GM12891 (cell line): ENCODE results near the gene RHBDD1.
A peak's percentile ranks its signal among the peaks of the same experiment; 100 is the strongest.

ENCODE experiments used
- DNase-seq: peaks from one replicate; pipeline ENCODE4 v3.0.0; 2011; ENCODE audit warnings: low spot score; ENCODE audit not compliant: insufficient read length
- FAIRE-seq: peaks from 2 replicates; lab custom pipeline; 2011; peaks lifted over from hg19 to GRCh38; lab: Jason Lieb, UNC
- PAX5 ChIP-seq: IDR thresholded peaks from 2 replicates; pipeline ENCODE4 v1.6.1; 2011; ENCODE audit warnings: low read length, moderate library complexity, mild to moderate bottlenecking; ENCODE audit not compliant: insufficient read depth, severe bottlenecking
- POLR2A ChIP-seq: IDR thresholded peaks from 2 replicates; pipeline ENCODE4 v1.6.1; 2011; ENCODE audit warnings: low read depth, low read length, control low read depth
- POLR2AphosphoS5 ChIP-seq: IDR thresholded peaks from 2 replicates; pipeline ENCODE4 v1.6.1; 2011; ENCODE audit warnings: low read depth, low read length, control low read depth
- POU2F2 ChIP-seq: IDR thresholded peaks from 2 replicates; pipeline ENCODE4 v1.6.1; 2011; ENCODE audit warnings: low read depth, mild to moderate bottlenecking, control low read depth, low read length, moderate library complexity
- SPI1 ChIP-seq: IDR thresholded peaks from 2 replicates; pipeline ENCODE4 v1.6.1; 2011; ENCODE audit warnings: low read depth, low read length, control low read depth
- TAF1 ChIP-seq: IDR thresholded peaks from 2 replicates; pipeline ENCODE4 v1.6.1; 2011; ENCODE audit warnings: low read depth, low read length, control low read depth

RHBDD1 gene

GRCh38 chr2:226794196-226794661 is 41.6 kb upstream of the RHBDD1 start:
- no peak for DNase-seq
- no peak for FAIRE-seq
- TF ChIP-seq POU2F2 (no peak), PAX5 (no peak), TAF1 (no peak), SPI1 (no peak), POLR2A (no peak), POLR2AphosphoS5 (no peak)

- DNase-seq, result no peak
- FAIRE-seq, result no peak
- TF ChIP-seq SPI1 (no peak), POLR2AphosphoS5 (no peak), POLR2A (no peak), POU2F2 (no peak)
Measured at GRCh38 chr2:226794751-226795171, 41.1 kb upstream of the RHBDD1 start.

GRCh38 chr2:226795281-226796011 is 40.4 kb upstream of the RHBDD1 start:
- FAIRE-seq, result no peak
- TF ChIP-seq PAX5, result no peak
- no peak for DNase-seq

- DNase-seq (no peak), FAIRE-seq (no peak)
- no peak for TF ChIP-seq TAF1
- TF ChIP-seq PAX5, result no peak
- no peak for TF ChIP-seq POU2F2
- no peak for TF ChIP-seq SPI1
- TF ChIP-seq POLR2AphosphoS5, result no peak
- TF ChIP-seq POLR2A, result no peak
Measured at GRCh38 chr2:226796012-226796839, 39.6 kb upstream of the RHBDD1 start.

GRCh38 chr2:226796840-226797288 is 39.0 kb upstream of the RHBDD1 start:
- DNase-seq (no peak), FAIRE-seq (no peak)
- no peak for TF ChIP-seq SPI1
- TF ChIP-seq POLR2AphosphoS5, result no peak
- TF ChIP-seq POU2F2, result no peak
- no peak for TF ChIP-seq TAF1
- no peak for TF ChIP-seq POLR2A
- TF ChIP-seq PAX5, result no peak

GRCh38 chr2:226797289-226797988 is 38.4 kb upstream of the RHBDD1 start:
- no peak for FAIRE-seq
- no peak for DNase-seq

GRCh38 chr2:226797989-226798421 is 37.8 kb upstream of the RHBDD1 start:
- no peak for DNase-seq
- no peak for FAIRE-seq
- TF ChIP-seq POU2F2 (no peak), POLR2AphosphoS5 (no peak), SPI1 (no peak), TAF1 (no peak), PAX5 (no peak), POLR2A (no peak)

More at GRCh38 chr2:226797289-226797988, 38.4 kb upstream of the RHBDD1 start:
- TF ChIP-seq PAX5 (no peak), POLR2A (no peak), SPI1 (no peak), POU2F2 (no peak), POLR2AphosphoS5 (no peak), TAF1 (no peak)

- TF ChIP-seq POU2F2 (no peak), SPI1 (no peak), POLR2A (no peak), PAX5 (no peak), TAF1 (no peak), POLR2AphosphoS5 (no peak)
- FAIRE-seq (peak; percentile 75), DNase-seq (peak; percentile 54)
Measured at GRCh38 chr2:226798422-226799210, 37.2 kb upstream of the RHBDD1 start.
